ENCODE results near the gene PCNT. TPM values are rescaled to one million over a fixed set of nuclear protein-coding genes. Genes with fewer than 3 reads are reported as not detected.
A peak's percentile ranks its signal among the peaks of the same experiment; 100 is the strongest.

The PCNT gene
- total RNA-seq, 6 donors from 2014 or later: 24.9 to 130 (median 44.4) TPM

DNA sequence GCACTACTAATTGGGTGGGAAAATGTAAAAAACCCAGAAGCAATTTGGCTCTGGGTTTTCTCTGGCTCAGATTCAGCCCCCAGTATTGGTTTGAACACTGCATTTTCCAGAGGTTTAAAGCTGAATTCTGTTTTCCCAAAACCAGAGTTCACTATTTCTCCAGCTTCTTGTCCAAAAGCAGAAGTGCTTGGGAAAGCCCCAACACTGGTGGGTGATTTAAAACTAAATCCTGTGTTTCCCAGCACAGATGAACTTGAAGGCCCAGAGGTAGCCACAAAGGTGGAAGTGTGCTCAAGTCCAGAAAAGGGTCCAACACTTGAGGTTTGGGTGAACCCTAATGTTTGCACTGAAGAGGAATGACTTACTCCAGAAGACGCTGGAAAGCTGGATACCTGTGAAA, 39.2 kb upstream of the PCNT start:
- 94 to 100% methylated on average over 1 of the region's 1 CpG for WGBS, 2 donors
- no peak for ATAC-seq (ENCODE audit: low FRiP score in 2 of 2)
- peak overlapping the region in 2 of 4 donors; percentile 17 to 96 for H3K27ac ChIP-seq

DNA sequence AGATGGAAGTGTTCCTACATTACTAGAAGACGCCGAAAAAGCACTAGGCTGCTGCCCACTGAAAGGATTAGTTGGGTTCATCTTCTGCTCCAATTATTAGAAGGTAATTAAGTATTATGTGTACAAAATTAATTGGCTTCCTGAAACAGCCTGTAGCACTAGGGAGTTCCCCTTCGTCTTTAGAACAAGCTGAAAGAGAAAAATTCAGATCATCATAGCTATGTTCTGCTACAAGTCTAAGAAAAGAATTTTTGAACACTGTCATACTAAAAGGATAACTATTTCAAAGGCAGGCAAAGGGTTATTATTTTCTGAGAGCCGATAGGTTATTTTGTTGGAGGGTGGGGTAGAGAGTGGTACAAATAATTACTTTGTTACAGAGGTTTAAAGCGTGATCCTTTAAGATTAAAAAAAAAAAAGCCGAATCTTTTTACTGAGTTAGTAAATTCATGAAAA, 38.7 kb upstream of the PCNT start, which contains the start of gene MCM3AP:
MCM3AP (minus strand) TSS at position 406 of the 456 bp plus-strand sequence; CDS start at position 81, 325 bp downstream.
- Histone ChIP-seq H3K27ac (peak within 1 kb of the TSS; percentile 93 to 96 (median 95)), H3K4me3 (peak within 1 kb of the TSS; percentile 74 to 99 (median 93)), H3K36me3 (peaks cover 0 to 25% (median 8%) of the 10 kb centered on the region in 4 donors), H3K27me3 (no peaks in the 10 kb centered on the region), H3K4me1 (peaks cover 49 to 56% (median 53%) of the 10 kb centered on the region in 4 donors), H3K9me3 (no peaks in the 10 kb centered on the region)
- DNase-seq (no peak), ATAC-seq (ENCODE audit: low FRiP score in 2 of 2) (no peak)
- 32 to 36% methylated on average over 6 of the region's 6 CpGs for WGBS, 2 donors
- TF ChIP-seq, protein P1, sequence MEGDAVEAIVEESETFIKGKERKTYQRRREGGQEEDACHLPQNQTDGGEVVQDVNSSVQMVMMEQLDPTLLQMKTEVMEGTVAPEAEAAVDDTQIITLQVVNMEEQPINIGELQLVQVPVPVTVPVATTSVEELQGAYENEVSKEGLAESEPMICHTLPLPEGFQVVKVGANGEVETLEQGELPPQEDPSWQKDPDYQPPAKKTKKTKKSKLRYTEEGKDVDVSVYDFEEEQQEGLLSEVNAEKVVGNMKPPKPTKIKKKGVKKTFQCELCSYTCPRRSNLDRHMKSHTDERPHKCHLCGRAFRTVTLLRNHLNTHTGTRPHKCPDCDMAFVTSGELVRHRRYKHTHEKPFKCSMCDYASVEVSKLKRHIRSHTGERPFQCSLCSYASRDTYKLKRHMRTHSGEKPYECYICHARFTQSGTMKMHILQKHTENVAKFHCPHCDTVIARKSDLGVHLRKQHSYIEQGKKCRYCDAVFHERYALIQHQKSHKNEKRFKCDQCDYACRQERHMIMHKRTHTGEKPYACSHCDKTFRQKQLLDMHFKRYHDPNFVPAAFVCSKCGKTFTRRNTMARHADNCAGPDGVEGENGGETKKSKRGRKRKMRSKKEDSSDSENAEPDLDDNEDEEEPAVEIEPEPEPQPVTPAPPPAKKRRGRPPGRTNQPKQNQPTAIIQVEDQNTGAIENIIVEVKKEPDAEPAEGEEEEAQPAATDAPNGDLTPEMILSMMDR (IDR thresholded peaks at IDR 0.05): no peak
- TF ChIP-seq POLR2A (IDR thresholded peaks at IDR 0.05) (no peak), POLR2AphosphoS5 (IDR thresholded peaks at IDR 0.05) (no peak), EP300 (IDR thresholded peaks at IDR 0.05) (no peak)

More for the DNA sequence above, 39.2 kb upstream of the PCNT start:
- TF ChIP-seq POLR2AphosphoS5 (IDR thresholded peaks at IDR 0.05) (no peak), EP300 (IDR thresholded peaks at IDR 0.05) (no peak), POLR2A (IDR thresholded peaks at IDR 0.05) (no peak)
- TF ChIP-seq, protein P1 (IDR thresholded peaks at IDR 0.05): no peak
- H3K4me1 ChIP-seq: peaks cover 49 to 56% (median 53%) of the 10 kb centered on the region in 4 donors
- DNase-seq: no peak
- peak overlapping the region in 2 of 4 donors; percentile 74 to 99 for H3K4me3 ChIP-seq
- no peaks in the 10 kb centered on the region for H3K27me3 ChIP-seq
- H3K36me3 ChIP-seq: peaks cover 5 to 30% (median 13%) of the 10 kb centered on the region in 4 donors
- H3K9me3 ChIP-seq: no peaks in the 10 kb centered on the region

DNA sequence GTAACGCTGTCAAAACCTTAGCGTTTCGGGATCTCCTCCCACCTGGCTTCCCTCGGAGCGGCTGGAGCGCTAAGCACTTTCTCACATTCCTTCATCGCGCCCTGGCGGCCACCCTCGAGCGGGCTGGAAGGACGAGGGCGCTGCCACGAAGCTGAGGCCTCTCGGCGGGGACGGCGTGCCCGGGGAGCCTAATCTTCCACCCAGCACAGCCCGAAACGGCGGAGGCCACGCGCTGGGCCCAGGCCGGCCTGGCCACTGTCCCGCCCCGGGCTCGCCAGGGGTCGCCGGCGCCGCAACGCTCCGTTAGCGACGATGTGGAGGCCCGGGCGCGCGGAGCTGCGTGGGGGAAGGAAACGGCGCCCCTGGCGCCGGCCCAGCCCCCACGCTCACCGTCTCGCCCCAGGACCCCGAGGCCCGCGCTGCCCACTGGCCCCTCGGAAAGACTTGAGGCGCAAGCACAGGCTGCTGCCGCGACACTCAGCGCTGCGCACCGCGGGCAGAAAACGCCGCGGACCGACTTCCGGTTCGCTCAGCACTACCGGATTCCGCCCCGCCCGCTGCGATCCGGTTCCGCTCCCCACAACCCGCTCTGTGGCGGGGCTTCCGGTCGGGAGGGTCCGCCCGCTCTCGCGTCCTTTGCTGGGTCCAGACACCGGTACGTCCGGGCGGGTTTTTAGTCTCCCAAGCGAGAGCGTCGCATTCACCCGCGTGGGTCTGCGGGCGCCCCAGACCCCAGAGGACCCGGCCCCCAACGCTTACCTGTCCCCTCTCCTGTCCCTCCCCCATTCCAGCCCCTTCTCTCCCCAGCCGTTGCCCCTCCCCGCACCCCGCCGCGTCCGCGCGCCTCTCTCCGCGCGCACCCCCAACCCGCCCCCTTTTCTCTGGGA, 38.0 kb upstream of the PCNT start, which contains the start of gene YBEY:
YBEY (plus strand) TSS at position 582 of the 887 bp plus-strand sequence. CDS start 572 bp downstream, outside the sequence.
- WGBS, 2 donors: 0% methylated on average over 11 to 63 of the region's 105 CpGs
- H3K4me3 ChIP-seq: peak within 1 kb of the TSS; percentile 74 to 99 (median 93)
- no peaks in the 10 kb centered on the region for H3K9me3 ChIP-seq
- H3K27me3 ChIP-seq: no peaks in the 10 kb centered on the region
- peaks cover 0 to 17% (median 3%) of the 10 kb centered on the region in 4 donors for H3K36me3 ChIP-seq
- peak; percentile 91 to 98 for DNase-seq
- peak in 3 of 4 donors; percentile 54 to 84 (median 57) for TF ChIP-seq POLR2A (IDR thresholded peaks at IDR 0.05)
- TF ChIP-seq POLR2AphosphoS5 (IDR thresholded peaks at IDR 0.05): peak; percentile 87 to 90
- TF ChIP-seq, protein P1 (IDR thresholded peaks at IDR 0.05): peak; percentile 27 to 61 (median 54)
- no peak for TF ChIP-seq EP300 (IDR thresholded peaks at IDR 0.05)
- peaks cover 48 to 56% (median 52%) of the 10 kb centered on the region in 4 donors for H3K4me1 ChIP-seq
- peak within 1 kb of the TSS; percentile 93 to 96 (median 95) for H3K27ac ChIP-seq
- ATAC-seq (ENCODE audit: low FRiP score in 2 of 2): peak; percentile 97 to 98

DNA sequence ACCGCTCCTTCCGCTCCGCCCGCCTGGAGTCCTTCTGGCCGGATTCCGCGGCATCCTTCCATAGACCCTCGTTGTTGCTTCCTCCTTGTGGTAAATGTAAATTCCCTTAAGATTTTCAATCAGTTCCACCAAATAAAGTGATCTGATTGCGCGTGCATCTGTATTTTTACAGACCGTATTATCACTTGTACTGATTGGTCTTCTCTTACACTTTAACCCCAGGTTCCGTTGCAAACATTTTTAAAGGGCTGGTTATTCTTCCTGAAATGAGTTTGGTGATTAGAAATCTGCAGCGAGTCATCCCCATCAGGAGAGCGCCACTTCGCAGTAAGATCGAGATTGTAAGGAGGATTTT, 37.3 kb upstream of the PCNT start:
- peaks cover 41 to 51% (median 46%) of the 10 kb centered on the region in 4 donors for H3K4me1 ChIP-seq
- peak overlapping the region; percentile 93 to 96 (median 95) for H3K27ac ChIP-seq
- no peak for DNase-seq
- 1 to 2% methylated on average over 16 of the region's 16 CpGs for WGBS, 2 donors
- peaks cover 0 to 17% (median 6%) of the 10 kb centered on the region in 4 donors for H3K36me3 ChIP-seq
- TF ChIP-seq POLR2AphosphoS5 (IDR thresholded peaks at IDR 0.05) (no peak), EP300 (IDR thresholded peaks at IDR 0.05) (no peak), POLR2A (IDR thresholded peaks at IDR 0.05) (no peak)
- TF ChIP-seq, protein P1 (IDR thresholded peaks at IDR 0.05): no peak
- no peak for ATAC-seq (ENCODE audit: low FRiP score in 2 of 2)
- no peaks in the 10 kb centered on the region for H3K9me3 ChIP-seq
- H3K27me3 ChIP-seq: no peaks in the 10 kb centered on the region
- H3K4me3 ChIP-seq: peak overlapping the region; percentile 74 to 99 (median 93)
